Activated naive CD4-positive, alpha-beta T cell treated with Interleukin-2 at 50 U/mL for 16 hours (primary cell): ENCODE data around the gene MMP27.
"Not testable (repeated sequence)": the region's sequence is repeated elsewhere in the genome, so short reads cannot be mapped to it uniquely, and the experiment has no call there.

ENCODE experiments used
- DNase-seq: peaks from one replicate; pipeline ENCODE4 v3.0.0-alpha.2; 2020

MMP27 gene

GRCh38 chr11:102705626-102706025 is at the start of gene MMP27:
TSS of gene MMP27 (minus strand) at chr11:102705769. CDS start at chr11:102705714, 55 bp downstream.
- DNase-seq = no peak

GRCh38 chr11:102753267-102753666 is 47.7 kb upstream of the MMP27 start:
- DNase-seq = no peak

GRCh38 chr11:102751673-102752072 is 46.1 kb upstream of the MMP27 start:
- no peak for DNase-seq

GRCh38 chr11:102749101-102749722 is 43.6 kb upstream of the MMP27 start:
- no peak for DNase-seq

GRCh38 chr11:102746746-102747578 is 41.4 kb upstream of the MMP27 start:
- DNase-seq = not testable (repeated sequence)

- no peak for DNase-seq
Measured at GRCh38 chr11:102734650-102735049, 29.1 kb upstream of the MMP27 start.

- DNase-seq = peak; percentile 4
Measured at GRCh38 chr11:102733232-102733875, 27.8 kb upstream of the MMP27 start.

GRCh38 chr11:102730944-102731343 is 25.4 kb upstream of the MMP27 start:
- DNase-seq = not testable (repeated sequence)

GRCh38 chr11:102729849-102730815 is 24.6 kb upstream of the MMP27 start:
- no peak for DNase-seq

- no peak for DNase-seq
Measured at GRCh38 chr11:102727890-102728289, 22.3 kb upstream of the MMP27 start.

GRCh38 chr11:102724904-102725500 is 19.4 kb upstream of the MMP27 start, which contains the start of gene MMP8:
TSS of gene MMP8 (minus strand) at chr11:102724954. CDS start at chr11:102724855, 99 bp downstream.
- DNase-seq = no peak

- no peak for DNase-seq
Measured at GRCh38 chr11:102722821-102723220, 17.3 kb upstream of the MMP27 start.

GRCh38 chr11:102719620-102720277 is 14.2 kb upstream of the MMP27 start:
- DNase-seq = no peak

GRCh38 chr11:102717280-102717679 is 11.7 kb upstream of the MMP27 start:
- DNase-seq = no peak

- no peak for DNase-seq
Measured at GRCh38 chr11:102716527-102716926, 11.0 kb upstream of the MMP27 start.

GRCh38 chr11:102712137-102712536 is 6.6 kb upstream of the MMP27 start:
- no peak for DNase-seq

GRCh38 chr11:102709201-102709945 is 3.8 kb upstream of the MMP27 start:
- no peak for DNase-seq

GRCh38 chr11:102708654-102709053 is 3.1 kb upstream of the MMP27 start:
- no peak for DNase-seq

- no peak for DNase-seq
Measured at GRCh38 chr11:102704841-102705240, 728 bp downstream of the MMP27 start.

- no peak for DNase-seq
Measured at GRCh38 chr11:102703826-102704493, 1.6 kb downstream of the MMP27 start.
